GM21723 (cell line): ENCODE measurements around the gene GPR146.
A peak's percentile ranks its signal among the peaks of the same experiment; 100 is the strongest.

Source experiments
- ATAC-seq: cut with Tn5 transposase; IDR thresholded peaks from one replicate; pipeline ENCODE4 v1.9.1; 2021; ENCODE audit warnings: mild to moderate bottlenecking, moderate library complexity; ENCODE audit not compliant: unreplicated experiment

Gene GPR146

DNA sequence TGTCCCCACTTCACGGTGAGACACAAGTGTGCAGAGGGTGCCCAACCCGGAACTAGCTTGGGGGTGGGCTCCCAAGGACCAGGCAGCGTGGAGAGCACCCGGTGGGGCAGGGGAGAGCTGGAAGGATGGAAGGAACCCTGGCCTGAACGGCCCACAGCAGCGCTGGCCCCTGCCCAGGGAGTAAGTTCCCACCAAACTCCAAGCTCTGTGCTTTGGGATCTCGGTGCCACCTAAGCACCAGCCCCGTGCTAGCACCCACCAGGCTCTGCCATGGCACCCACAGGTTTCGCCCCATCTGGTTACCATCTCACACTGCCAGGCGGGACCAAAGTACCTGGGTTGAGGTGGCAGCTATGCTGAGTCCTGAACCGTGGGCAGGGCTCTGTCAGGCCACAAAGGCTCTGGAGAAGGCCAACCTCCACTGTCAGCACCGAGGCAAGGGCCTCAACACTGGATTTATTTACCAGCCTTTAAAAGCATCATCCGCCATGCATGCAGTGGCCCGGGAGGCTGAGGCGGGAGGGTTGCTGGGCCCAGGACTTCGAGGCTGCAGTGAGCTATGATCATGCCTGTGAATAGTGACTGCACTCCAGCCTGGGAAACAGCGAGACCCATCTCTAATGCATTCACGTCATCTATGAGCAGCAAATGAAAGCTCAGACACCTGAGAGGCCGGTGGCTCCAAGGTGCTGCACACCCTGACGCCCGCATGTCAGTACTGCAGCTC lies 59.6 kb downstream of the GPR146 start:
- no peak for ATAC-seq

DNA sequence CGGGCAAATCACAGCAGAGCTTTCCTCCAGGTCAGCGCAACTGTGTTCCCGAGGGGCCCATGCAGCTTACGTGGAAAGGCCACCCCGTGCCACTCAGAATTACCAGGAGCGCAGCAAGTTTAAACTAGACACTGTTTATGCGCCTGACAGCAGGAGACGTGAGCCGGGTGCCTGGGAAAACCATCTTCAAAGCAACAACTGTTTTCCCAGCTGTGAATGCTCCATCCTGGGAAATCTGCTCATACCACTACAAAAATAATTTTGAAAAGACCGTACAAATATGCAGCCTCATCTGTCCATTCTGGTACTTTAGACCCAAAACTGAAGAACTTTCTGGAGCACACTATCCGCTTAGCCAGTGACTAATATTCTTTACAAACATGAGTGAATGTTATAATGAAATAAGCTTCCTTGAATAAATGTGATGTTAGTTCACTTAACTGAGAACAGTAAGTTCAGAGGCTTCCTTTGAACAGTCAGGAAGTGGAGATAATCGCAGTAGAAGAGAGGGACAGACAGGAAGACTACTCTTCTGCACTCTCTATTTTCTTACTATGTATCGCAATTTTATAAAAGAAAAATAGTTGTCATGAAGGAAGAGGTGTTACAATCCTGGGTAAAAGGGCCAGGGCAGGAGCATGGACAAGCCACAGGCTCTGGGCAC lies 60.3 kb downstream of the GPR146 start:
- no peak for ATAC-seq

DNA sequence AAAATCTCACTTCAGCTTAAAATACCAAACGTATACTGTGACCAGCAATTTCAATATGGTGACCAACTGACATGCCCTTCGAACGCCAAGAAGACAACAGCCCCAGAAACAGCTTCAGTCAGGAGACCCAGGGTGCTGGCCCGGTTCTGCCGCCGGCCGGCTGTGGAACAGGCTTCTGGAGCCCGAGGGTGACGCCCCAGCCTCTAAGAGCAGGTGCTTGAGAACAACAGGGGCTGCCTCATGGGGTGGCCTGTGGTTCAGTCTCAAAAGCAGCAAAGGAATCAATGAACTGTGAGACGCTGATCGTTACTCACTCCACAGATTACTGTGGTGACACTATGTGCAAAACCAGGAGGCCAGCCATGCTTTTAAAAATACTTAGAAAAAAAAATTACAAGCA lies 60.8 kb downstream of the GPR146 start:
- ATAC-seq = peak; percentile 47

DNA sequence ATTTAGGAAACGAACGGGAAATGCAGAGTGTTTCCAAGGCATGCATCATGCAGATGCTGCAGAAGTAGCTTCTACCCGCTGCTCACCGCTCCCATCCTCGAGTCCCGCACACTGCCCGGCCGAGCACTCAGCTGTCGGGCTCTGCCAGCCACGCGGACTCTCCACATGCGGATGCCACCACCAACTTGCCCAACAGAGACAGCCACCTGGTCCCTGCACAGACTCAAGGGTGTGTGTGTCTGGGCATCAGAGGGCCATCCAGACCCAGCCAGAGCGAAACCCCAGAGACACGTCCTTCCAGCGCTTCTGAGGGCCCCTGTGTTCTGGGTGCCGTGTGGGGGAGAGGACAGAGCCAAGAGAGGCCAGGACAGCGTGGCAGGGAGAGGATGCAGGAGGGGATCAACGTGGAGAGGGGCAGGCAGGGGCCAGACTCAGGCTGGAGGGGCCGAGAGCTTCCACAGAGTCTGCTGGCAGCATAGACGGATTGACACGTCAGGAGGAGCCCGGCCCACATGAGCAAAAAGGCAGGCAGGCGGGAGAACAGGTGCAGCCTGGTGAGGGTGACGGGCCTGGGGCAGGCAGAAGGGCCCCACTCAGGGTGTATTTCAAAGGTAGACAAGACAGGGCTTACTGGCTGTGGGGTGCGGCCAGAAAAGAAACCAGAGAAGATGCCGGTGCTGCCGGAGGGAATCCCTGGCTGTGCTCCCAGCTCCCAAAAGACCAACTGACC lies 61.9 kb downstream of the GPR146 start:
- no peak for ATAC-seq

DNA sequence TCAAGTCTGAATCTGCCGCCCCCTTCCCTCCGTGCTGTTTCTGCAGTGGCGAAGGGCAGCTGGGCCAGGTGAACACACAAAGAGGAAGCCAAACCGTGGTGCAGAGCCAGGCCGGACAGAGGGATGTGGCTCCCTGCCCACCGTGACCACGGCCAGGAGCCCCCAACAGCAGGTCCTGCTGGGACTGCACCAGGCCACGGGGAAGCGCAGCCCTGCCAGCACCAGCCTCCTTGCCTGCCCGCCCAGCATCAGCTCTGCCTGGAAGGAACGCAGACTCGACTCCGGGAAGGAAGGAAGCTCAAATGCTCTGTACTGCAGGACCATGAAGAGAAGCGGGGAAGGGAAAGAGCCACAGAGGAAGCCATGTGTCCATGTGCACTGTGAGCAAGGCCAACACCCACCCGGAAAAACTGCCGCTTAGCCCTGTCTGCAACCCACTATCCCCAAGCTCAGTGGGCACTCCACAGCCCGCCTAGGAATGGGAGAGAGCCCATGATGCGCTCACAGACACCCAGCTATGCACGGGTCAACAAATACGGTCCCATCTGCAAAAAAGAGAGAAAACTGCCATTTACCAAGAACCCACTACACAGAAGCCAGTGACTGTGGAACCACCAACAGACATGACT lies 62.6 kb downstream of the GPR146 start:
- no peak for ATAC-seq

DNA sequence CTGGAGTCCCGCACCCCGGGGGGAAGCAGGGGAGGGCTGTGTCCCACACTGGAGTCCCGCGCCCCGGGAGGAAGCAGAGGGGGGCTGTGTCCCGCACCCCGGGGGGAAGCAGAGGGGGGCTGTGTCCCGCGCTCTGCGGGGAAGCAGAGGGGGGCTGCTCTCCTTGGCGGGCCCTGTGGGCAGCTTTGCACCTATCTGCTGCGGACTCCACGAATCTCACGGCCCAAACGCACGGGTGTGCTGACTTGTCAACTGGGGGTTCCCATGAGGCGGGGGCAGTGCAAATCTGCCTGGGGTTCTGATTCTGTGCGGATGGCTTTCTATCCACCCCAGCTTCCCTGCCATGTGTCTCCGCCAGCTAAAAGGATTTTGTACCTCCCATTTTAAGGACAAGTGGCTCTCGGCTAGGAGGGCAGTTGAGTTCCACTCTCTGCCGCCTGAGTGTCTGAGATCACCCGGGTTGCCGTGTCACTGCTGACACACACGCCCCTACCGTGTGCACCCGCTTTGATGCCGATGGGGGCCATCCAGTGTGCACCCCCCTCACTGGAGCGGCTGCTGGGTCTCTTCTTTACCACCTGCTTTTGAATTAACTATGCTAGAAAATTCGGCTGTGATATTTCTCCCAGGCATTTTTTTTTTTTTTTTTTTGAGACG lies 64.0 kb downstream of the GPR146 start:
- no peak for ATAC-seq
